ENCODE results near the gene PAPLN.

DNA sequence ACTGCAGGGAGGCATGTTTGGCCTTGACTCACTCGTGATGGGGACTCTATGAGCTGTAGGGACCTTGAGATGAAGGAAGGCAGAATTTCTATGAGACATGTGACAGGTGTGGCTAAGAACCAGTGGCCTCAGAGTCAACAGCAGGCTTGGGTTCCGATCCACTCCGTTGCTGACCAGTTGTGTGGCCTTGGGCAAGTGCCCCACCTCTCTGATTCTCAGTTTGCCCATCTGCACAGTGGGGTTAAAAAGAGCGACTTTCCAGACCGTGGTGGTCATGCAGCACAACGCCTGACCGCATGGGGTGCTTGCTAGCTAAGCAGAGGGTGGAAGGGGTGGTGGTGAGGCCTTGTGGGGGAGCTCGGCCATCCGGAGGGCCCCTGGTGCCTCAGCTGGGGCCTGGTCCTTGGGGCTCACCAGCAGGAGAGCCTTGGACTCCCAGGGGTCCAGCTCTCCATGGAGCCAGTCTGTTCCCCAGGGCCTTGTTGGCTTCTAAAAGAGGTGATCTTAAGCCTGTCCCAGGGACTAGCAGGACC is 18.5 kb downstream of the PAPLN start:
- TF ChIP-seq, protein P1, sequence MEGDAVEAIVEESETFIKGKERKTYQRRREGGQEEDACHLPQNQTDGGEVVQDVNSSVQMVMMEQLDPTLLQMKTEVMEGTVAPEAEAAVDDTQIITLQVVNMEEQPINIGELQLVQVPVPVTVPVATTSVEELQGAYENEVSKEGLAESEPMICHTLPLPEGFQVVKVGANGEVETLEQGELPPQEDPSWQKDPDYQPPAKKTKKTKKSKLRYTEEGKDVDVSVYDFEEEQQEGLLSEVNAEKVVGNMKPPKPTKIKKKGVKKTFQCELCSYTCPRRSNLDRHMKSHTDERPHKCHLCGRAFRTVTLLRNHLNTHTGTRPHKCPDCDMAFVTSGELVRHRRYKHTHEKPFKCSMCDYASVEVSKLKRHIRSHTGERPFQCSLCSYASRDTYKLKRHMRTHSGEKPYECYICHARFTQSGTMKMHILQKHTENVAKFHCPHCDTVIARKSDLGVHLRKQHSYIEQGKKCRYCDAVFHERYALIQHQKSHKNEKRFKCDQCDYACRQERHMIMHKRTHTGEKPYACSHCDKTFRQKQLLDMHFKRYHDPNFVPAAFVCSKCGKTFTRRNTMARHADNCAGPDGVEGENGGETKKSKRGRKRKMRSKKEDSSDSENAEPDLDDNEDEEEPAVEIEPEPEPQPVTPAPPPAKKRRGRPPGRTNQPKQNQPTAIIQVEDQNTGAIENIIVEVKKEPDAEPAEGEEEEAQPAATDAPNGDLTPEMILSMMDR (conservative IDR thresholded peaks at IDR 0.05): no peak
- TF ChIP-seq EZH2 (IDR thresholded peaks at IDR 0.05; ENCODE audit: low read depth): no peak

Measured in PC-9 (cell line).